GM12892 (cell line): Measurements from ENCODE around the gene SYNJ2.

Experiments
- DNase-seq: peaks from one replicate; pipeline ENCODE4 v3.0.0; 2011; ENCODE audit not compliant: insufficient read length
- FAIRE-seq: peaks from 2 replicates; lab custom pipeline; 2011; peaks lifted over from hg19 to GRCh38; lab: Jason Lieb, UNC
- POLR2A ChIP-seq: IDR thresholded peaks from 2 replicates; pipeline ENCODE4 v1.6.1; 2011; ENCODE audit warnings: low read depth, low read length, control low read depth
- POLR2AphosphoS5 ChIP-seq: IDR thresholded peaks from 2 replicates; pipeline ENCODE4 v1.6.1; 2011; ENCODE audit warnings: low read depth, low read length, control low read depth
- TAF1 ChIP-seq: IDR thresholded peaks from 2 replicates; pipeline ENCODE4 v1.6.1; 2011; ENCODE audit warnings: low read depth, mild to moderate bottlenecking, control low read depth, low read length, borderline replicate concordance

The SYNJ2 gene

DNA sequence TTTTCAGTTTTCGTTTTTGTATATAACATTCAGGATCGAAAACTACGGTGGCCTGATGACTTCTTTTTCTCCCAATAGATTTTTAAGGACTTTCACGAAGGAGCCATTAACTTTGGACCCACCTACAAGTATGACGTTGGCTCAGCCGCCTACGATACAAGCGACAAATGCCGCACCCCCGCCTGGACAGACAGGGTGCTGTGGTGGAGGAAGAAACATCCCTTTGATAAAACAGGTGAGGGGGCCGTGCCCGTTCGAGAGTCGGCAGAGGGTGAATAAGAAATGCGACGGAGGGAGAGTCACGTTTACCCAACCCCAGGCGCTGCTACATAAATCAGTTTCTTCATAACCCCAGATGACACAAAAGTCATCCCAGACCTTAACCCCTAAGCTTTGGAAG lies 94.9 kb downstream of the SYNJ2 start:
- FAIRE-seq: no peak
- no peak for DNase-seq
- TF ChIP-seq TAF1 (no peak), POLR2A (no peak), POLR2AphosphoS5 (no peak)

DNA sequence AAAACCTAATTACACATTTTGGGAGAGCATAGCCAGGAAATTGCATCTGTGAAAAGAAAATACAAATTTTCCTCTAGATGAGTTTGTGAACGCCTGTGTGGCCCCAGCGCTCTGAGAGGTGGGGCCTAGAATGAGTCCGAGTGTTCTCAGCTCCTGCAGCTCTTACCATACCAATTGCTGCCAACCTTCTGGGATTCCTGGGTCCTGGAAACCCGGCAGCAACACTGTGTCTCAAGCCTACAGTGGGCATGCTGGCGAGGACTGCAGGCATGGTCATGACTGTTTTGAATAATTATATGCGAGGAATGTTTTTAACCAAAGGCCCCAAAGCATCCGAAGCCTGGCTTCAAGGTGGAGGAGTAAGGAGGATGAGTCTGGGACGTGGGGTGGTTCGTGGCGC lies 96.0 kb downstream of the SYNJ2 start:
- DNase-seq (no peak), FAIRE-seq (no peak)
- no peak for TF ChIP-seq TAF1
- TF ChIP-seq POLR2AphosphoS5: no peak
- no peak for TF ChIP-seq POLR2A

DNA sequence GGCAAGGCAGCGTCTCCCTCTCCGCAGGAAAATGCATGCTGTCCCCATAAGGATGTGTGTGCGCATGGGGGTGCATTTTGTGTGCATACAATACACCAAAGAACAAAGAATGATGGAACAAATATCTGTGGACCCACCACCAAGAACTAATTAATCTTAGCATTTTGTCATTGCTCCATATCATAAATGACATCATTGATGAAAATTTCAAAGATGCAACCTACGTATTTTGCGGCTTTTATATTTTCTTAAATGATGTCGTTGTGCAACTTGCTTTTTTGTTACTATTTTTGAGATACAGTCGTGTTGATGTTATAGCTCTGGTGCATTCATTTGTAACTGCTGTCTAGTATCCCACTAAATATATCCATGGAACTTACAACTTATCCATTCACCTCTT lies 96.7 kb downstream of the SYNJ2 start:
- FAIRE-seq: no peak

DNA sequence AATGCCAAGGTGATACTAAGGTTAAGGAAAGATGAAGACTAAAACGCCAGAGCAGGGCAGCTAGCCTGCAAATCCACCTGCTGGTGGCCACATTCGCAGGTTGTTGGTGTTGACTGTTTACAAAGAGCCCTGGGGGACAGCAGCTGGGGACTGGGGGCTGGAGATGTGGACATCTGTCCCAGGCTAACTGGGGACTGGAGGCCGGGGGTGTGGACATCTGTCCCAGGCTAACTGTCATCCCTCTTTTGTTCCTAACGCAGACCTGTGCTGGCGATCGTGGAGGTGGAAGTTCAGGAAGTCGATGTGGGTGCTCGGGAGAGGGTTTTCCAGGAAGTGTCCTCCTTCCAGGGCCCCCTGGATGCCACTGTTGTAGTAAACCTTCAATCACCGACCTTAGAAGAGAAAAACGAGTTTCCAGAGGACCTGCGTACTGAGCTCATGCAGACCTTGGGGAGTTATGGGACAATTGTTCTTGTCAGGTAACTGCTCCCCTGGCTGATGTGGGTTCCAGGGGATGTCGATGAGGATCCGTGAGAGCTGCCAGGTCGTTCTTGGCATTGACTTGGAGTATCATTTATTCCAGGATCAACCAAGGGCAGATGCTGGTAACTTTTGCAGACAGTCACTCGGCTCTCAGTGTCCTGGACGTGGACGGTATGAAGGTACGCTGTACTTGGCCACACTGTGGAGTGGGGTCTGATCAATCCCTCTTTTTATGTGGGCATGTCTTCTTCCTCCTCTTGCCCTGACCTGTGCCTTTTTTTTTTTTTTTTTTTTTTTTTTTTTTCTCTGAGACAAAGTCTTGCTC lies 99.4 kb downstream of the SYNJ2 start:
- no peak for TF ChIP-seq POLR2AphosphoS5
- TF ChIP-seq POLR2A: no peak
- no peak for TF ChIP-seq TAF1
- FAIRE-seq: no peak
- no peak for DNase-seq

More for the DNA sequence above, 96.7 kb downstream of the SYNJ2 start:
- TF ChIP-seq POLR2A: no peak
- TF ChIP-seq POLR2AphosphoS5: no peak
- TF ChIP-seq TAF1: no peak
- no peak for DNase-seq

DNA sequence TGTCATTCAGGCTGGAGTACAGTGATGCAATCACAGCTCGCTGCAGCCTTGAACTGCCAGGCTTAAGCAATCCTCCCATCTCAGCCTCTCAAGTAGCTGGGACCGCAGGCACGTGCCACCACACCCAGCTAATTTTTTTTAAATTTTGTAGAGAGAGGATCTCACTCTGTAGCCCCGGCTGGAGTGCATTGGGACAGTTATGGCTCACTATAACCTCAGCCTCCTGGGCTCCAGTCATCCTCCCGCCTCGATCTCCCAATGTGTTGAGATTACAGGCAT lies 99.9 kb downstream of the SYNJ2 start:
- FAIRE-seq (no peak), DNase-seq (no peak)
- TF ChIP-seq POLR2A: no peak
- TF ChIP-seq TAF1: no peak
- TF ChIP-seq POLR2AphosphoS5: no peak

DNA sequence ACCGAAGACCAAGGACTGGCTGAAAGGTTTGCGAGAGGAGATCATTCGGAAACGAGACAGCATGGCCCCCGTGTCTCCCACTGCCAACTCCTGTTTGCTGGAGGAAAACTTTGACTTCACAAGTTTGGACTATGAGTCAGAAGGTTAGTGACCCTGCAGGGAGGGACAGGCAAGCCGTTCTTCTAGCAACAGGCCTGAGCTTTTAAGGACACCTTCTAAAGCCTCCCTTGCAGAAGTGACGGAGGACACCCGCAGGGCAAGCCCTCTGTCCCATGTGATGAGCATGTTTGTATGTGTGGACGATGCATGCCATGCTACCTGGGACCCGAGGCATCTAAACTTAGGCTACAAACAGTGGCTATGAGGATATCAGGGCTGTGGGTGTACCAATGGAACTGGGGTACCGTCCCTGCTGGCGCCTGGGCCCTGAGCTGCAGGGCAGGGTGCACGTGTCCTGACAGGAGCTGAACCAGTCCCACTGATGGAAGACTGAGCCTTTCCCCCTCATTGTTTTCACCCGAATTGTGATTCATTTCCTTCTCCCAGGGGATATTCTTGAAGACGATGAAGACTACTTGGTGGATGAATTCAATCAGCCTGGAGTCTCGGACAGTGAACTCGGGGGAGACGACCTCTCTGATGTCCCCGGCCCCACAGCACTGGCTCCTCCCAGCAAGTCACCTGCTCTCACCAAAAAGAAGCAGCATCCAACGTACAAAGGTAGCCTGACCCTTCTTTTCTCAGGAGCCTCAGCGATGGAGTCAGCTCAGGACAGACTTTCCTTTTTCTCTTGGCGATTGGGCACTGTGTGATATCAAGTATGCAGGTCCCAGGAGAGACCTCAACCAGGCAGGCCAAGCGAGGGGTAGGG lies 102.0 kb downstream of the SYNJ2 start:
- FAIRE-seq: no peak
- no peak for DNase-seq
- no peak for TF ChIP-seq TAF1
- no peak for TF ChIP-seq POLR2A
- TF ChIP-seq POLR2AphosphoS5: no peak

DNA sequence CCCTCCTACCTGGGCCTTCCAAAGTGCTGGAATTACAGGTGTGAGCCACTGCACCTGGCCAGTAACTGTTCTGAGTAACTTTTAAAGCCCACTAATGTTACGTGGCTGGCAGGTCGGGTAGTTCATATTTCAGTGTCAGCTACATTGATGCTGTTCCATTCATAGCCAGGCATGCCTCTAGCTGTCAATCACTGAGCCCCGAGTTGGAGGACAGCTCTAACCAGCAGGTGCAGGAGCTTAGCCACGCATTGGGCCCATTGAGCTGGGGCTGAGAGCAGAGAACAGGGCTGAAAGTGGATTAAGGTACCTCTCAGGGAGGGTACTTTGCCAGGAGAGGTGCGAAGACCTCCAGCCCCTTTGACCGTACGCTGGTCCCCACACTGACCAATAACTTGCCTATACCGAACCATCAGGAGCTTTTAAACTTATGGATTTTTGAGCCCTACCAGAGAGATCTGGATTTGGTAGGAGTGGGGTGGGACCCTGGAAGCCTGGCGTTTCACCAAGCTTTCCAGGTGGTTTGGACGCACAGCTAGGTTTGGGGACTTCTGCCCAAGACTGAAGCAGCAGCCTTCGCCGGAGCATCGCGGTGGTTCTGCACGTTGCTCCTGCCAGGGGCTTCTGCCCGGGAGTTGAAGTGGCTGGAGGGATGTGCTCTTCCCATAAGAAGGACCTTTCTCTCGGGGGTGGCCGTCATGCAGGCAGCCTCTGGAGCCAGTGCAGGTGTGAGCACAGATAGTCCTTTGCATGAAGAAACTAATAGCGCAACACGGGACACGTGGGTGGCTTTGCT lies 103.8 kb downstream of the SYNJ2 start:
- TF ChIP-seq TAF1 (no peak), POLR2AphosphoS5 (no peak), POLR2A (no peak)
- FAIRE-seq (no peak), DNase-seq (no peak)

DNA sequence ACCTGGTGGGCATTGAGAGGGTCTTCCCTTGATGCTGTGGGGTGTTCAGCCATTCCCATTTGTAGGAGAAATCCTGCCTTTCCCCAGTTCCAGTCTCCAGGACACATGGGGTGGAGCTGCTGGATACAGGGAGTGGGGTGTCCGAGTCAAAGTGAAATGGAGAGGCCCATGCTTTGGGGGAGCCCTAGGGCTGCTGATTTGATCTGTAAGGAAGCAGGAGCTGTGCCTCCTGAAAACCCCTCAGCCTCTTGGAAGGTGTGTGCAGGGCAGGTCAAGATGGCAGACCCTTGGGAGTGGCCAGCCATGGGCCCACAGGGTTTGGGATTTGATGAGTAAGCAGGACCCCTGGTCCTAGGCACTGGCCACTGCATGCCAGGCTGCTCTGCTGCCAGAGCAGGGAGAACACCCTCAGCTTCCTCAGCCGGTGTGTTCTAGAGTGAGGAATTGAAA lies 104.4 kb downstream of the SYNJ2 start:
- no peak for DNase-seq
- no peak for FAIRE-seq
- TF ChIP-seq POLR2AphosphoS5 (no peak), TAF1 (no peak), POLR2A (no peak)

DNA sequence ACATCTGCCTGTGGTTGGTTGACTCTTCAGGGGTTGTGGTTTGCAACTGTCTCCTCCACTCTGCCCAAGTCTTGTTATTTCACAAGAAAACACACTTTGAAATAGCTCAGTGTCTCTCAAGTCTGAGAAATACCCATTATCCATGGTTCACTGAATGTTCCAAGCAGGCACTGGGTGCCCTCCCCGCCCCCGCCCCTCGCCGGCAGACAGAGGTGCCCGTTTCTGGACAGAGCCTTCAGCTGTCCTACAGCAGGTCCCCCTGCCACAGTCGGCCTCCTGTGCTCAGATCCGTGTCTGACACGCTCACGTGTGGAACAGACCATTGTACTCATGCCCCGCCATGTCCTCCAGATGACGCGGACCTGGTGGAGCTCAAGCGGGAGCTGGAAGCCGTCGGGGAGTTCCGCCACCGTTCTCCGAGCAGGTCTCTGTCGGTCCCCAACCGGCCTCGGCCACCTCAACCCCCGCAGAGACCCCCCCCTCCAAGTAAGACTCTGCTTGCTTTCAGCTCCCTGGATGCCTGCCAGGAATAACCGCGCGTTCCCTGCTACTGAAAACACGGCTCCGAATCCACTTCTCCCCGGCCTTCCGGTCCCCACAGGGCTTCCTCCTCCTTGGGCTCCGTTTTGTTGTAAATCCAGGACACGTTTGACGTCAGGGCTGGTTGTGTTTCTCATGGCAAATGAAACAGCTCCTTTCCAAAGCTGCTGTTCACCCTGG lies 105.0 kb downstream of the SYNJ2 start:
- DNase-seq: no peak
- TF ChIP-seq TAF1 (no peak), POLR2A (no peak), POLR2AphosphoS5 (no peak)
- FAIRE-seq: no peak

DNA sequence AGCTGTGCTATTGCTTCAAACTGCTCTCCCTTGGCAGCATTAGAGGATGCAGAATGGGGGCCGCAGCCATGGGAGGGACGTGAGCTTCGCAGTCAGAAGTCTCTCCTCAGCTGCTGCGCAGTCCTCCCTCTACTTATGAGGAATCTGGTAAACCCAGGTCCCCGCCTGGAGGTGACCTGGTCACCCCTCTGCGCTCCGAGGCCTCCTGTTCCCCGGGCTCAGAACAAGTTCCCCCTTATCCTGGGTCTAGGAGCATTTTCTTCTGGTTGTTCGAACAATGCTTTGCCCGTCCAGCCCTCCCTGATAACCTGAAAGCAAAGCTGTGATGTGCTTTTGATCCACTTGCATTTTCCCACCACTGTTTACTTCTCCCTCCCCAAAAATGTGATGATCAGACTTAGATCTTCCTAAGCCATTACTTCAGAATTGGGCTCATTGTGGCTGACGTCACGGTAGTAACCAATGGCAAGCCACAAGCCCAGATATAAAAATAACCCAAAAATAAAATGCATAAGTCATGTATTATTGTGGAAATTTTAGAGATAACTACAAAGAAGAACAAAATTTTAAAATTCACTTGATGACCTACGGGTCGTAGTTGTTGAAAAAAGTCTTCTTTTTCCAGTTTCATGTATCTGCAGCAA lies 105.7 kb downstream of the SYNJ2 start:
- TF ChIP-seq POLR2AphosphoS5 (no peak), TAF1 (no peak), POLR2A (no peak)
- no peak for DNase-seq
- FAIRE-seq: no peak

DNA sequence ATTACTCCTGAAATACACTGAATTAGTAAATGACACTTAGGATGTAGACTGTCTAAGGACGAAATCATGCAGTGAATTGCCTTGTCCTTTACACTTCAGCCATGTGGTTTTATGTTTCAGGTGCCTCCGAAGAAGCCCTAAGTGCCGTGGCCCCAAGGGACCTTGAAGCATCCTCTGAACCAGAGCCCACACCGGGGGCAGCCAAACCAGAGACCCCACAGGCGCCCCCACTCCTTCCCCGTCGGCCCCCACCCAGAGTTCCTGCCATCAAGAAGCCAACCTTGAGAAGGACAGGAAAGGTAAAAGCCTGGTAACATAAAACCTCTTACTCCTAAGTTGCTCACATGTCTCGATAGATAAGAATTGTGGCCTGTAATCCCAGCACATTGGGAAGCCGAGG lies 111.1 kb downstream of the SYNJ2 start:
- FAIRE-seq: no peak
- TF ChIP-seq TAF1: no peak
- no peak for TF ChIP-seq POLR2A
- no peak for DNase-seq
